GM21619 (cell line): ENCODE data around the gene PSG6.
"Not testable (repeated sequence)": the region's sequence is repeated elsewhere in the genome, so short reads cannot be mapped to it uniquely, and the experiment has no call there.

Experiments
- ATAC-seq: cut with Tn5 transposase; IDR thresholded peaks from one replicate; pipeline ENCODE4 v1.9.1; 2021; ENCODE audit not compliant: unreplicated experiment

PSG6 gene

DNA sequence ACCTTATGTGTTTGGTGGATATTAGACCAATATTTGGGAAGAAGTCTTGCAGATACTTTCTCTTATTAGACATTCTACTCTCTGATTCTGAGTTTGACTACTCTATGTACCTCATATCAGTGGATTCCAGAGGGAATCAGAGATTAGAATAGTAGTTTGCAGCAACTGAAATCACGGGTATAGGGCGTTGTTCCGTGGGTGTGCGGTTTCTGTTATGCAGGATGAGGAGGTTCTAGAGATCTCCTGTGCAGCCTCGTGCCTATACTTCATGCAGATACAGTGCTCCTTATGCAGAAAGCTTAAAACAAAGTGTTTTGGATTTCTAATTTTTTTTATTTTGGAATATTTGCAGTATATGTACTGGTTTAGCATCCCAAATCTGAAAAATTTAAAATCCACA lies 6.0 kb downstream of the PSG6 start:
- ATAC-seq: not testable (repeated sequence)

DNA sequence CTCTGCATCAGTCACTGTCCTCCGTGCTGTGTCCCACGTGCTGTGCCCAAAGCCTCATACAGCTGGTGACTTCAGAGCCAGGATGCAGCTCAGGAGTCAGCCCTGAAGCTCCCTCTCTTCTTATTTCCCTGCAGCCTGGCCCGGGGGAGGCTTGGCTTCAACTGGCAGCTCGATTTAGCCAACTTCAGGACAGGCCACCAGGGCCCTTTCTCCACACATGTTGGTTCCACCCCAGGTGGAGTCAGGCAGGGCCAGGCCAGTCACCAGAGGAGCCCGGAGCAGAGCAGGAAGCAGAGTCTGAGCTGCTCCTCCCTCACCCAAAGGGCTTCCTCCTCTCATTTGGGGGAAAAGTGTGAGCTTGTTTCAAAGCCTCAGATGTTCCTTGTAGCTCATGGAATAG lies 11.5 kb downstream of the PSG6 start:
- not testable (repeated sequence) for ATAC-seq

- ATAC-seq: not testable (repeated sequence)
Measured at GRCh38 chr19:42900561-42900960, 17.1 kb downstream of the PSG6 start.

GRCh38 chr19:42899674-42900073 lies 18.0 kb downstream of the PSG6 start:
- ATAC-seq: not testable (repeated sequence)

- not testable (repeated sequence) for ATAC-seq
Measured at GRCh38 chr19:42899110-42899509, 18.6 kb downstream of the PSG6 start.

GRCh38 chr19:42898656-42899055 lies 19.0 kb downstream of the PSG6 start:
- not testable (repeated sequence) for ATAC-seq

- ATAC-seq: not testable (repeated sequence)
Measured at GRCh38 chr19:42897729-42898128, 20.0 kb downstream of the PSG6 start.

DNA sequence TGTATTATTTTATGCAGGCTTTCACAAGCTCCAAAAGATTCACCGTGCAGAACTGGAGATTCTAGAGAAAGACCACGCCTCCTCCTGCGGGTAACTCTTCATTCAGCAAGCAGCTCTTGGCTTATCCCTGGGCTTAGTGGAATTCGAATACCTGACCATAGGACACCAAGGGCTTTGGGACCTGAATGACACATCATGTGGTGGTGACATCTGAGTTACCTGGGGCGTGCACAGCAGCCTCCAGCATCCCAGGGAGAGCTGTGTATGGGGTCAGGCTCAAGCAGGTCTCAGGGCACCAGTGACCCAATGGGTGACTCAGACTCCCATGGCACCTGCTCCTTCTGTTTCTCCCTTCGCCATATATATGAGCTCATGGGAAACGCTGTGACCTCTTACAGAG lies 27.2 kb downstream of the PSG6 start:
- ATAC-seq: not testable (repeated sequence)

- not testable (repeated sequence) for ATAC-seq
Measured at GRCh38 chr19:42887876-42888445, 29.7 kb downstream of the PSG6 start.

DNA sequence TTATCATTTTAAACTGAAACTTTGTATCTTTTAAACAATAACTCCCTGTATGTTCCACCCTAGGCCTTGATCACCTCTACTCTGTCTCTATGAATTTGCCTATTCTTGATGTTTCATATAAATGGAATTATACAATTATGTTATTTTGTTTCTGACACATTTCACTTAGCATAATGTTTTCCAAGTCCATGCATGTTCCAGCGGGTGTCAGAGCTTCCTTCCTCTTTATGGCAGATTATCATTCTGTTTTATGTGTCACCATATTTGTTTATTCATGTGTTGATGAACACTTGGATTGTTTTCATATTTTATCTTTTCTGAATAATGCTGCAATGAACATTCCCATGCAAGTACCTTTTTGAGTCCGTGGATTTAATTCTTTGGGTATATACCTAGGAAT lies 35.0 kb downstream of the PSG6 start:
- not testable (repeated sequence) for ATAC-seq

- not testable (repeated sequence) for ATAC-seq
Measured at GRCh38 chr19:42882010-42882409, 35.7 kb downstream of the PSG6 start.

- not testable (repeated sequence) for ATAC-seq
Measured at GRCh38 chr19:42881279-42881678, 36.4 kb downstream of the PSG6 start.

DNA sequence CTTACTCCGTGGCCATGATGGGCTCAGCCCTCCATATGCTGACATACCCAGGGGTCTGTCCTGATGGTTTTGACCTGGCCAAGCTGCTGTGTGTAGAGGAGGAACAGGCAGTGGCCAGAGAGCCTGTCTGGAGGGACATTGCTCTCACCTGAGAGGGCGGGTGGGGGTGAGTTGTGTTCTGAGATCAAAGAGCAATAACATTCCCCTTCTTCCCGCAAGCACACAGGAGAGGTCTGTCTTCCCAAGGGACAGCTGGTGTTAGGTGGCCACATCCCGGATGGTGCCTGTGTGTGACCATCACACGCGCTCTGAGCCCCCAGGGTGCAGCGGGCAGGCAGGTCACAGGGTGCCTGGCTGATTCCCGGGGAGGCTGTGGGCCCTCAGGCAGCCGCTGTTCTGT lies 37.1 kb downstream of the PSG6 start:
- not testable (repeated sequence) for ATAC-seq

GRCh38 chr19:42879613-42880012 lies 38.1 kb downstream of the PSG6 start, which contains the start of gene PSG1:
PSG1 (minus strand) TSS chr19:42879713; CDS start chr19:42879581, 132 bp downstream.
- no peak for ATAC-seq

GRCh38 chr19:42876596-42876995 lies 41.1 kb downstream of the PSG6 start:
- ATAC-seq: not testable (repeated sequence)

- not testable (repeated sequence) for ATAC-seq
Measured at GRCh38 chr19:42875881-42876280, 41.8 kb downstream of the PSG6 start.

GRCh38 chr19:42874901-42875813 lies 42.5 kb downstream of the PSG6 start:
- ATAC-seq: not testable (repeated sequence)

- ATAC-seq: not testable (repeated sequence)
Measured at GRCh38 chr19:42874136-42874535, 43.6 kb downstream of the PSG6 start.

DNA sequence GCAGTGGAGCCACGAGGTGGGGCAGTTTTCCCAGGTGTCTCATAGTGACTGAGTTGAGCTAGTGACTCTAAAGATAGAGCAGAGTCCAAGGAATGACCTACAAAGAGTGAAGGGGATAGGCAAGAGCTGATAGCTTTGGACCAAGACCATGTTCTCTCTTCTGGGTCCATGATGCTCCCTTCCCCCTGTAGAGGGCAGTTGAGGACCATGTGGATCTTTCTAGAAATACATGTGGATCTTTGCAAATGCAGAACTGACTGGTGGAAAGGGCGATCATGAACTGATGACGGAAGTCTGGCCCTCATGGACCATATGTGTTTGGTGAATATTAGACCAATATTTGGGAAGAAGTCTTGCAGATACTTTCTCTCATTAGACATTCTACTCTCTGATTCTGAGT lies 45.1 kb downstream of the PSG6 start:
- no peak for ATAC-seq

DNA sequence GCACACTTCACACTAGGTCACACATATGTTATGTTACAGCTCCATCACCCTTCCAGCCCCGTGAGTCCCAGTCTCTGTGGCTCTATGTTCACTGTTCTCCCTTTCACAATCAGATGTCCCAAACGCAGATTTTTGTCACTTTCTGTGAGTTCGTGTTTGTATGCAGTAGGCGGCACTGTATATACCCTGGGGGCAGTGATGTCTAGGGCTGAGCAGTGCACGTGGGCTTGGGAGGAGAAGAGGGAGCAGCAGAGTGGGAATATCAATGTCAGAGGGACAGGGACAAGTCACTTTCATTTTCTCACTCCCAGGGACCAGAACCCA lies 60.2 kb downstream of the PSG6 start:
- ATAC-seq: no peak

DNA sequence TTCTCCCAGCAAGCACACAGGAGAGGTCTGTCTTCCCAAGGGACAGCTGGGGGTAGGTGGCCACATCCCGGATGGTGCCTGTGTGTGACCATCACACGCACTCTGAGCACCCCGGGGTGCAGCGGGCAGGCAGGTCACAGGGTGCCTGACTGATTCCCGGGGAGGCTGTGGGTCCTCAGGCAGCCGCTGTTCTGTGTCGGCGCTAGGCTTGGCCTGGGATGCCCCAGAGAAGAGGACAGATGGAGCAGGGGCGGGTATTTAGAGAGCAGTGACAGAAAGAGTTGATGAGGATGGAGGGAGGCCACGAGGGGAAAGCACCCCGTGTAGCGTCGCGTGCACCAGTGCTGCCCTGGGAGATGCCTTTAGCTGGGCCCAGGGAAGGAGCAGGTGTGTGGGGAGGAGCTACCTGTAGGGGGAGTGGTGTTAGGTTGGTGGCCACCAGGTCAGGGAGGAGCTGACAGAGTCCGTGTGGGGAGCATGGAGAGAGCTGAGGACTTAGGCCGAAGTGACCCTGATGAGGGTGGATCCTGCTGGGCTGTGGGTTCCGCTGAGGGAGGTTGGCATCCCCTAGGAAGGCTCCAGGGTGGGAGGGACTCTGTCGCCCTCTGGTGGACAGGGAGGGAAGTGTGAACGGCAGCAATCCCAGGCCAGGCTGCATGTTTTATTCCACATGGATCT lies 60.7 kb downstream of the PSG6 start:
- not testable (repeated sequence) for ATAC-seq

DNA sequence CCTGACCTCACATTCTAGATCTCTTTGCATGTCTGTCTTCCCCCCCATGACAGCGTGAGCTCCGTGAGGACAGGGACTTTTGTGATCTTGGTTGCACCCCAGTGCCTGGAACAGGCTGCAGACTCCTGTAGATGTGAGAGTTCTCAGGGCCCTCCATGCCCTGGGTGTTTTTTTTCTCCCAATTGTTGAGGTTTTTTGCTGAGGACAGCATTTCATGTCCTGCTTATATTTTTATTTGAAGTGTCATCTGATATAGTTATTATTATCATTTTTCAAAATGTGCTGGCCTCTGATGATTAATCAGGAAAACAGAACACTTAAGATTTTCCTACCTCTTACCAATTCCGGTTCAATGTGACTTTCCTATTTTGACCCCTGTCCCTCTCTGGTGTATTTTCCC lies 62.9 kb downstream of the PSG6 start:
- not testable (repeated sequence) for ATAC-seq
